Measurements from ENCODE around the gene GATA5. TPM values are rescaled to one million over a fixed set of nuclear protein-coding genes. Genes with fewer than 3 reads are reported as not detected.

The GATA5 gene
- total and polyA plus RNA-seq, 9 donors, result 0.08 to 5.5 (median 0.92) TPM; not detected in 2

DNA sequence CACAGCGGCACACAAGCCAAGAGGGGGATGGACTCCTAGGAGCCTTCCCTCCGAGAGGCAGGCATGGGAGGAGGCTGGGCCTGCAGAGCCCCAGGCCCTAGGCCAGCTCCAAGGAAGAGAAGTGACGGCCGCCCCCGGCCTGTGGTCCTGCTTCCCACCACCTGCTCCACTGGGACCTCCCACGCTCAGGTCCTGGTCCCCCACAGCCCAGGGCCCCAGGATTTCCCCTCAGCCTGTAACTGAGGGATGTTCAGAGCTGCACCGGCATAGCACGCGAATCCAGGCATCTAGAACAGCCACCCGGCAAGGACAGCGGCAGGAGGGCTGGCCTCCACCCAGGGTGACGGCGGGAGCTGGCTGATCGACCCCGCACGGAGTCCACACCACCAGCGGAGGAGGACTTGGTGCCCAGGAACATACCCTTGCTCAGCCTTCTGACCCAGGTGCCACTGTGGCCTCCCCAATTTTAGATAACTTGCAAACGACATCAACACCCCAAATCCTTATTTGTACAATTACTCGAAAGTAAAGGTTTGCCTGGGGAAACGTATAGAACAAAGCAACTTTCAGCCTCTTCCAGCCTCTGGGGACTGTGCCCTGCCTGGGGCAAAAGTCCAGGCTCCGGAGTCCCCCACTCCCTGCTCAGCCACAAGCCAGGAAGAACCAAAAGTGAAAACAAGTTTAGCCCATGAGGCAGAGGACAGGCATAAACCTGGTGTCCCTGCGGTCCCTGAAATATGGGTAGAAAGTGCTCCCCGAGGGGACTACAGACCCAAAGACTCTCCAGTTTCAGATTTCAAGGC is 3.5 kb downstream of the GATA5 start:
- peaks cover 16% of the 10 kb centered on the region for H3K27me3 ChIP-seq
- DNase-seq, result no peak
- WGBS, 3 donors, result 78 to 84% (median 82%) methylated on average over 20 to 23 of the region's 23 CpGs
- no peaks in the 10 kb centered on the region for H3K36me3 ChIP-seq
- TF ChIP-seq POLR2A (IDR thresholded peaks at IDR 0.05), result no peak
- TF ChIP-seq EP300 (IDR thresholded peaks at IDR 0.05), result no peak
- TF ChIP-seq, protein P1, sequence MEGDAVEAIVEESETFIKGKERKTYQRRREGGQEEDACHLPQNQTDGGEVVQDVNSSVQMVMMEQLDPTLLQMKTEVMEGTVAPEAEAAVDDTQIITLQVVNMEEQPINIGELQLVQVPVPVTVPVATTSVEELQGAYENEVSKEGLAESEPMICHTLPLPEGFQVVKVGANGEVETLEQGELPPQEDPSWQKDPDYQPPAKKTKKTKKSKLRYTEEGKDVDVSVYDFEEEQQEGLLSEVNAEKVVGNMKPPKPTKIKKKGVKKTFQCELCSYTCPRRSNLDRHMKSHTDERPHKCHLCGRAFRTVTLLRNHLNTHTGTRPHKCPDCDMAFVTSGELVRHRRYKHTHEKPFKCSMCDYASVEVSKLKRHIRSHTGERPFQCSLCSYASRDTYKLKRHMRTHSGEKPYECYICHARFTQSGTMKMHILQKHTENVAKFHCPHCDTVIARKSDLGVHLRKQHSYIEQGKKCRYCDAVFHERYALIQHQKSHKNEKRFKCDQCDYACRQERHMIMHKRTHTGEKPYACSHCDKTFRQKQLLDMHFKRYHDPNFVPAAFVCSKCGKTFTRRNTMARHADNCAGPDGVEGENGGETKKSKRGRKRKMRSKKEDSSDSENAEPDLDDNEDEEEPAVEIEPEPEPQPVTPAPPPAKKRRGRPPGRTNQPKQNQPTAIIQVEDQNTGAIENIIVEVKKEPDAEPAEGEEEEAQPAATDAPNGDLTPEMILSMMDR (IDR thresholded peaks at IDR 0.05), result no peak
- intact Hi-C loops (cut with DNase I), result no loop called here
- H3K4me1 ChIP-seq (ENCODE audit: insufficient read depth), result peaks cover 1% of the 10 kb centered on the region
- no peak overlapping the region for H3K4me3 ChIP-seq
- H3K27ac ChIP-seq, result no peak overlapping the region
- no peaks in the 10 kb centered on the region for H3K9me3 ChIP-seq

DNA sequence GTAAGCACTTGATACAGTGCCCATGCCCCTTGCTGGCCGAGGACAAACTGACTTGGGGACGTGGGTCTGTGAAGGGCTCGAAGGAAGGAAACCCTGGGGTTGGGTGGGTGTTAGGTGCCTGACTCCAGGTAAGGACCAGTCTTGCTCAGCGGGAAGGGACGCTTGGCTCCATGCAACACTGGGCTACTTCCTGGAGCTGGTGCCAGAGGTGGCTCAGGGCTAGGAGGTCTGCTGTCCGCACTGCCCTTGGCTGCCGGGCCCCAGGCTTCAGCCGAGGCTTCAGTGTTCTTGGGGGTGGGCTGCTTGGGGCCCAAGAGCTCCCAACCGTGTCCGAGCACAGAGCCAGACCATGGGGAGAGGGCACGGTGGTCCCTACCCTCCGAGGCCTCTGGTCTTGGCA is 5.3 kb downstream of the GATA5 start:
- H3K36me3 ChIP-seq, result no peaks in the 10 kb centered on the region
- TF ChIP-seq, protein P1 (IDR thresholded peaks at IDR 0.05), result no peak
- no peak for TF ChIP-seq EP300 (IDR thresholded peaks at IDR 0.05)
- TF ChIP-seq POLR2A (IDR thresholded peaks at IDR 0.05), result no peak
- no peaks in the 10 kb centered on the region for H3K9me3 ChIP-seq
- intact Hi-C loops (cut with DNase I), result no loop called here
- WGBS, 3 donors, result 74 to 82% (median 79%) methylated on average over 11 to 12 of the region's 12 CpGs
- no peak overlapping the region for H3K27ac ChIP-seq
- peaks cover 14% of the 10 kb centered on the region for H3K27me3 ChIP-seq
- H3K4me3 ChIP-seq, result no peak overlapping the region
- peaks cover 1% of the 10 kb centered on the region for H3K4me1 ChIP-seq (ENCODE audit: insufficient read depth)
- no peak for DNase-seq

DNA sequence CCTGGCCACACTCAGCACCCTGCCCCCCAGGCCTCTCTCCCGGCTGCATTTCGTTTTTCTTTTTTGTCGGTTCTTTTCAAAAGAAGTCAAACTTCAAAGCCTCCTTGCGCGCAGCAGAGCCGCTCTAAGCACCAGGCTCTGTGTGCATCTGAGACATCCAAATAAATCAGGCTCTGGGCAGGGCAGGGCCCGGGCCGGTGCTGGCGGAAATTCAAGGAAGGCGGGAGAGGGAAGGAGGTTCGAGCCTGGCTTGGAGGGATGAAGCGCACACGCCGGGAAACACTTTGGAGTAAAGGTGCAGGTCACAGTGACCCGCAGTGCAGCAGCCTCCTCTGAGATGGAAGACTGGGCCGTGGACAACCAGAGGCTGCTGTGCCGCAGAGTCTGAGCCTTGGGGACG is 5.8 kb downstream of the GATA5 start:
- no peak for DNase-seq
- Histone ChIP-seq H3K9me3 (no peaks in the 10 kb centered on the region), H3K27ac (no peak overlapping the region), H3K27me3 (peaks cover 10% of the 10 kb centered on the region), H3K4me3 (no peak overlapping the region), H3K4me1 (ENCODE audit: insufficient read depth) (no peaks in the 10 kb centered on the region), H3K36me3 (no peaks in the 10 kb centered on the region)
- WGBS, 3 donors, result 5 to 15% (median 8%) methylated on average over 18 of the region's 18 CpGs
- TF ChIP-seq POLR2A (IDR thresholded peaks at IDR 0.05), result no peak
- TF ChIP-seq, protein P1 (IDR thresholded peaks at IDR 0.05), result no peak
- TF ChIP-seq EP300 (IDR thresholded peaks at IDR 0.05), result no peak
- intact Hi-C loops (cut with DNase I), result no loop called here

DNA sequence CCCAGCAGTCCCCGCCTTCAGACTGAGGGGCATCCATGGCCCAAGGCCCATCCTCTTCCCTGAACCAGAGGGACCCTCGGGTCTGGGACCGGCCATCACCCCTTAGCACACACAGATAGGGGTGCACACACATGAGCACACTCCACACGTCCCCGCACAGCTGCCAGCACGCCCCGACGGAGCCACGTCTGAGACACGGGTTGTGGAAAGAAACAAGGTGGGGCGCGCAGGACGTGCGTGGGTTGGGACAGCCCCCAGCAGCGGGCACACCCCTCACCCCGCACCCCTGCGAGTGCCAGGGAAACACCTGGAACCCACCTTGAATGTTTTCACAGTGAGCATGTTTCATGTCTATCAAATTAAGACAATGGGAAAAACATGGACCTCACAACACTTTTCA is 6.4 kb downstream of the GATA5 start:
- WGBS, 3 donors, result 76 to 85% (median 78%) methylated on average over 17 of the region's 17 CpGs
- intact Hi-C loops (cut with DNase I), result no loop called here
- Histone ChIP-seq H3K36me3 (no peaks in the 10 kb centered on the region), H3K4me3 (no peak overlapping the region), H3K27ac (no peak overlapping the region), H3K9me3 (no peaks in the 10 kb centered on the region), H3K27me3 (peaks cover 7% of the 10 kb centered on the region), H3K4me1 (ENCODE audit: insufficient read depth) (no peaks in the 10 kb centered on the region)
- TF ChIP-seq POLR2A (IDR thresholded peaks at IDR 0.05) (no peak), EP300 (IDR thresholded peaks at IDR 0.05) (no peak)
- TF ChIP-seq, protein P1 (IDR thresholded peaks at IDR 0.05), result no peak
- no peak for DNase-seq

Measured in ovary (tissue), 9 donors.